ENCODE data around the gene CABCOCO1.
"Not testable (repeated sequence)": the region's sequence is repeated elsewhere in the genome, so short reads cannot be mapped to it uniquely, and the experiment has no call there.

The CABCOCO1 gene

GRCh38 chr10:61643316-61643751, 19.4 kb upstream of the CABCOCO1 start:
- peak; percentile 88 for DNase-seq (ENCODE audit: low read depth)

- DNase-seq (ENCODE audit: low read depth), result no peak
These were observed 9.0 kb upstream of the CABCOCO1 start for GRCh38 chr10:61653699-61654098.

GRCh38 chr10:61655335-61655851, 7.3 kb upstream of the CABCOCO1 start:
- DNase-seq (ENCODE audit: low read depth), result no peak

GRCh38 chr10:61663466-61663865, 737 bp downstream of the CABCOCO1 start:
- no peak for DNase-seq (ENCODE audit: low read depth)

- DNase-seq (ENCODE audit: low read depth), result no peak
These were observed 2.3 kb downstream of the CABCOCO1 start for GRCh38 chr10:61664985-61665384.

GRCh38 chr10:61669161-61669725, 6.5 kb downstream of the CABCOCO1 start:
- no peak for DNase-seq (ENCODE audit: low read depth)

- no peak for DNase-seq (ENCODE audit: low read depth)
These were observed 7.1 kb downstream of the CABCOCO1 start for GRCh38 chr10:61669849-61670248.

- DNase-seq (ENCODE audit: low read depth), result no peak
These were observed 10.6 kb downstream of the CABCOCO1 start for GRCh38 chr10:61673360-61673759.

- no peak for DNase-seq (ENCODE audit: low read depth)
These were observed 19.6 kb downstream of the CABCOCO1 start for GRCh38 chr10:61682323-61682722.

GRCh38 chr10:61683319-61683718, 20.6 kb downstream of the CABCOCO1 start:
- DNase-seq (ENCODE audit: low read depth), result no peak

- no peak for DNase-seq (ENCODE audit: low read depth)
These were observed 22.3 kb downstream of the CABCOCO1 start for GRCh38 chr10:61684894-61685507.

GRCh38 chr10:61688551-61689308, 26.0 kb downstream of the CABCOCO1 start:
- DNase-seq (ENCODE audit: low read depth), result no peak

GRCh38 chr10:61691667-61692066, 28.9 kb downstream of the CABCOCO1 start:
- DNase-seq (ENCODE audit: low read depth), result not testable (repeated sequence)

- DNase-seq (ENCODE audit: low read depth), result no peak
These were observed 29.8 kb downstream of the CABCOCO1 start for GRCh38 chr10:61692447-61693010.

- DNase-seq (ENCODE audit: low read depth), result no peak
These were observed 36.4 kb downstream of the CABCOCO1 start for GRCh38 chr10:61698968-61699655.

- peak; percentile 5 for DNase-seq (ENCODE audit: low read depth)
These were observed 38.5 kb downstream of the CABCOCO1 start for GRCh38 chr10:61701055-61701705.

- DNase-seq (ENCODE audit: low read depth), result no peak
These were observed 39.0 kb downstream of the CABCOCO1 start for GRCh38 chr10:61701706-61702105.

GRCh38 chr10:61702584-61702983, 39.9 kb downstream of the CABCOCO1 start:
- no peak for DNase-seq (ENCODE audit: low read depth)

- DNase-seq (ENCODE audit: low read depth), result no peak
These were observed 42.4 kb downstream of the CABCOCO1 start for GRCh38 chr10:61705022-61705613.

- peak; percentile 42 for DNase-seq (ENCODE audit: low read depth)
These were observed 46.1 kb downstream of the CABCOCO1 start for GRCh38 chr10:61708846-61709245.

- DNase-seq (ENCODE audit: low read depth), result not testable (repeated sequence)
These were observed 49.4 kb downstream of the CABCOCO1 start for GRCh38 chr10:61712105-61712504.
